ENCODE results near the gene HUS1. TPM values are rescaled to one million over a fixed set of nuclear protein-coding genes. Genes with fewer than 3 reads are reported as not detected.
"Not testable (repeated sequence)": the region's sequence is repeated elsewhere in the genome, so short reads cannot be mapped to it uniquely, and the experiment has no call there.

The HUS1 gene
- total and polyA plus RNA-seq, 11 donors, result 10.9 to 43.3 (median 26.3) TPM

GRCh38 chr7:47944536-47945260 lies 34.7 kb downstream of the HUS1 start:
- DNase-seq, result no peak
- Histone ChIP-seq H3K27ac (peak overlapping the region in 10 of 12 donors; percentile 8 to 93 (median 42)), H3K4me3 (no peak overlapping the region), H3K4me1 (peaks cover 0 to 84% (median 41%) of the 10 kb centered on the region in 12 donors), H3K36me3 (no peaks in the 10 kb centered on the region), H3K27me3 (no peaks in the 10 kb centered on the region), H3K9me3 (no peaks in the 10 kb centered on the region)
- TF ChIP-seq CTCF (IDR thresholded peaks at IDR 0.05) (no peak), POLR2A (IDR thresholded peaks at IDR 0.05) (no peak)
- intact Hi-C loops (cut with DNase I), result loop anchor here (1.0 to 5.0 kb wide), 9 partner anchors 24 to 168 kb away; partner anchors contain the start of gene HUS1 (in 1 of the 10)
- WGBS, 4 donors, result 65 to 72% (median 72%) methylated on average over 12 of the region's 12 CpGs
- ATAC-seq, result no peak

GRCh38 chr7:47943676-47944474 lies 35.5 kb downstream of the HUS1 start:
- no peaks in the 10 kb centered on the region for H3K27me3 ChIP-seq
- ATAC-seq (no peak), DNase-seq (no peak)
- peak overlapping the region in 8 of 12 donors; percentile 8 to 93 (median 57) for H3K27ac ChIP-seq
- peaks cover 0 to 85% (median 40%) of the 10 kb centered on the region in 12 donors for H3K4me1 ChIP-seq
- 79 to 83% (median 79%) methylated on average over 8 of the region's 8 CpGs for WGBS, 4 donors
- no peak overlapping the region for H3K4me3 ChIP-seq
- H3K9me3 ChIP-seq, result no peaks in the 10 kb centered on the region
- intact Hi-C loops (cut with DNase I), result loop anchor here in 4 of 10 donors (2.0 to 5.0 kb wide), 4 partner anchors 25 to 167 kb away; partner anchors contain the start of gene HUS1 (in 1 of the 4)
- H3K36me3 ChIP-seq, result no peaks in the 10 kb centered on the region
- TF ChIP-seq CTCF (IDR thresholded peaks at IDR 0.05) (no peak), POLR2A (IDR thresholded peaks at IDR 0.05) (no peak)

GRCh38 chr7:47942651-47943050 lies 36.8 kb downstream of the HUS1 start:
- 72 to 92% (median 84%) methylated on average over 10 of the region's 10 CpGs for WGBS, 4 donors
- peak overlapping the region in 8 of 12 donors; percentile 63 to 93 (median 90) for H3K27ac ChIP-seq
- not testable (repeated sequence) for H3K36me3 ChIP-seq, ATAC-seq, H3K27me3 ChIP-seq, DNase-seq, H3K9me3 ChIP-seq, H3K4me3 ChIP-seq
- intact Hi-C loops (cut with DNase I), result loop anchor here in 1 of 10 donors (5.0 kb wide), 1 partner anchor 35 kb away; the partner anchor contains the start of gene HUS1
- H3K4me1 ChIP-seq, result peaks cover 0 to 86% (median 41%) of the 10 kb centered on the region in 12 donors

GRCh38 chr7:47942132-47942531 lies 37.3 kb downstream of the HUS1 start:
- 80 to 84% (median 81%) methylated on average over 10 of the region's 10 CpGs for WGBS, 4 donors
- ATAC-seq (no peak), DNase-seq (no peak)
- H3K27me3 ChIP-seq, result no peaks in the 10 kb centered on the region
- intact Hi-C loops (cut with DNase I), result loop anchor here in 1 of 10 donors (5.0 kb wide), 1 partner anchor 35 kb away; the partner anchor contains the start of gene HUS1
- no peaks in the 10 kb centered on the region for H3K9me3 ChIP-seq
- TF ChIP-seq CTCF (IDR thresholded peaks at IDR 0.05) (no peak), POLR2A (IDR thresholded peaks at IDR 0.05) (no peak)
- peaks cover 0 to 81% (median 40%) of the 10 kb centered on the region in 12 donors for H3K4me1 ChIP-seq
- H3K36me3 ChIP-seq, result peaks cover 0 to 4% (median 0%) of the 10 kb centered on the region in 9 donors
- no peak overlapping the region for H3K4me3 ChIP-seq
- H3K27ac ChIP-seq, result peak overlapping the region in 11 of 12 donors; percentile 74 to 93 (median 90)

Data from heart left ventricle (tissue), 16 donors.